Tibial artery (tissue), 4 donors: ENCODE measurements around the gene CEP41.

Experiments
- DNase-seq, 2 donors: peaks; one replicate each; pipeline ENCODE4 v3.0.0-alpha.2; 2019
- H3K27ac ChIP-seq, 2 donors: fragments of 200-600 bp; sonication (generic) in 1 of 2; 1 replicate in 1 of 2; 2 replicates in 1 of 2; pipeline ENCODE4 v1.5.1; 2018 to 2019; ENCODE audit warnings: mild to moderate bottlenecking in 1 of 2
- H3K27me3 ChIP-seq, 2 donors: fragments of 200-600 bp; sonication (generic) in 1 of 2; one replicate each; pipeline versions ENCODE4 v1.5.1 to v1.6.0; 2016 to 2019
- H3K36me3 ChIP-seq, 3 donors: fragments of 200-600 bp; sonication (generic) in 2 of 3; one replicate each; pipeline ENCODE4 v1.5.1; 2016 to 2019; ENCODE audit warnings: mild to moderate bottlenecking in 2 of 3
- H3K4me1 ChIP-seq, 4 donors: fragments of 200-600 bp; sonication (generic) in 2 of 4; 1 replicate in 3 of 4; 2 replicates in 1 of 4; pipeline ENCODE4 v1.5.1; 2016 to 2019
- H3K4me3 ChIP-seq, 2 donors: fragments of 200-600 bp; sonication (generic) in 1 of 2; 1 replicate in 1 of 2; 2 replicates in 1 of 2; pipeline ENCODE4 v1.5.1; 2018 to 2019; ENCODE audit warnings: mild to moderate bottlenecking in 2 of 2
- H3K9me3 ChIP-seq, 3 donors: fragments of 200-600 bp; sonication (generic) in 1 of 3; one replicate each; pipeline ENCODE4 v1.5.1; 2016 to 2019
- intact Hi-C: fragments of 100-400 bp; cut with DNase I; formaldehyde crosslinking; loops from one replicate; pipeline ENCODE4 v1.15.0; 2023; ENCODE audit warnings: low total_unique reads
- TF ChIP-seq, protein P1 (sequence below), 2 experiments: fragments of 200-600 bp in 1 of 2; fragments of 450-650 bp in 1 of 2; IDR thresholded peaks; one replicate each; pipeline ENCODE4 v1.5.1; 2017 to 2019; ENCODE audit warnings: antibody characterized with exemption in 2 of 2, mild to moderate bottlenecking in 1 of 2, moderate library complexity in 1 of 2

The CEP41 gene

DNA sequence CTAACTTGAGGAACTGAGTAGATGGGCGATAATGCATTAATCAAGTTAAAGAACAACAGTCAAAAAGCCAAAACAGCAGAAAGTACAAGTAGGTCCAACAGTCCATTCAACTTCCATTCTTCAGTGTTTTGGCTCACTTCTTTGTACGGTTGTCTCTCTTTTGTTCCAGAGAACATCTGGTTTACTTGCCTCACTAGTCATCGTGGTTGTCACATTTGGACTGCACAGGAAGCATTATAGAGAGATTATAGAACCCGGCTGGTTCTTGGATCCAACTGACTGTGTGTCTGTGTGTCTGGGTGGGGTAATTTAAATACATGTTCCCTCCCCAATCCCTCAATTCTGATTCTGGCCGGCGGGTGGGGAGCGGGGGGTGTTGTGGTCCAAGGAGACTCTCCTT, 1.8 kb upstream of the CEP41 start:
- H3K9me3 ChIP-seq: peaks cover 0 to 2% (median 0%) of the 10 kb centered on the region in 3 donors
- H3K27ac ChIP-seq: no peak overlapping the region
- intact Hi-C loops: loop anchor here (5.0 kb wide), 1 partner anchor 145 kb away; no protein-coding TSS in a partner anchor
- H3K36me3 ChIP-seq: no peaks in the 10 kb centered on the region
- H3K27me3 ChIP-seq: no peaks in the 10 kb centered on the region
- no peak for DNase-seq
- TF ChIP-seq, protein P1, sequence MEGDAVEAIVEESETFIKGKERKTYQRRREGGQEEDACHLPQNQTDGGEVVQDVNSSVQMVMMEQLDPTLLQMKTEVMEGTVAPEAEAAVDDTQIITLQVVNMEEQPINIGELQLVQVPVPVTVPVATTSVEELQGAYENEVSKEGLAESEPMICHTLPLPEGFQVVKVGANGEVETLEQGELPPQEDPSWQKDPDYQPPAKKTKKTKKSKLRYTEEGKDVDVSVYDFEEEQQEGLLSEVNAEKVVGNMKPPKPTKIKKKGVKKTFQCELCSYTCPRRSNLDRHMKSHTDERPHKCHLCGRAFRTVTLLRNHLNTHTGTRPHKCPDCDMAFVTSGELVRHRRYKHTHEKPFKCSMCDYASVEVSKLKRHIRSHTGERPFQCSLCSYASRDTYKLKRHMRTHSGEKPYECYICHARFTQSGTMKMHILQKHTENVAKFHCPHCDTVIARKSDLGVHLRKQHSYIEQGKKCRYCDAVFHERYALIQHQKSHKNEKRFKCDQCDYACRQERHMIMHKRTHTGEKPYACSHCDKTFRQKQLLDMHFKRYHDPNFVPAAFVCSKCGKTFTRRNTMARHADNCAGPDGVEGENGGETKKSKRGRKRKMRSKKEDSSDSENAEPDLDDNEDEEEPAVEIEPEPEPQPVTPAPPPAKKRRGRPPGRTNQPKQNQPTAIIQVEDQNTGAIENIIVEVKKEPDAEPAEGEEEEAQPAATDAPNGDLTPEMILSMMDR (IDR thresholded peaks at IDR 0.05): no peak
- H3K4me1 ChIP-seq: peaks cover 0 to 14% (median 5%) of the 10 kb centered on the region in 4 donors
- H3K4me3 ChIP-seq: no peak overlapping the region

DNA sequence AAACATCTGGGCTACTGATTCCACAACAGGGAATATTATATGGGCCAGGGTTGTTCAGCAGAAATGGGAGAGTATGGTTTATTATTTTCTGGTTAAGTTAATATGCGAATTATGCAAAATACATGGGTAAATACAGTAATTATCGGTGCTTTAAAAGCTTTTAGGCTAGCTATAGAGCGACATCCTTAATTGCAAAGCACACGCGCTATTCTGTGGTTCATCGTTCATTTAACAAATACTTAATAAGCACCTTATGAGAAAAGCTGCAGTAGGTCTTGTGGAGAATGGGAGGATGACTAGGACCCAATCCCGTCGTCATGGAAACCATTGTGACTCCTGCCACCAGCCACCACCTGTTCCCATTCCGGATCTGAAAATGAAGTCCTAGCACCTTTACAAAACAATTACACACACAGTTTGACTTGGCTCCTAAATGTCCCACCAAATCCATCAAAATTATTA, 623 bp upstream of the CEP41 start:
- H3K36me3 ChIP-seq: no peaks in the 10 kb centered on the region
- intact Hi-C loops: loop anchor here (5.0 kb wide), 1 partner anchor 144 kb away; no protein-coding TSS in a partner anchor
- peaks cover 0 to 14% (median 5%) of the 10 kb centered on the region in 4 donors for H3K4me1 ChIP-seq
- peak overlapping the region; percentile 81 for H3K27ac ChIP-seq
- TF ChIP-seq, protein P1 (IDR thresholded peaks at IDR 0.05): no peak
- peak overlapping the region; percentile 66 to 85 for H3K4me3 ChIP-seq
- H3K27me3 ChIP-seq: no peaks in the 10 kb centered on the region
- DNase-seq: no peak
- no peaks in the 10 kb centered on the region for H3K9me3 ChIP-seq

DNA sequence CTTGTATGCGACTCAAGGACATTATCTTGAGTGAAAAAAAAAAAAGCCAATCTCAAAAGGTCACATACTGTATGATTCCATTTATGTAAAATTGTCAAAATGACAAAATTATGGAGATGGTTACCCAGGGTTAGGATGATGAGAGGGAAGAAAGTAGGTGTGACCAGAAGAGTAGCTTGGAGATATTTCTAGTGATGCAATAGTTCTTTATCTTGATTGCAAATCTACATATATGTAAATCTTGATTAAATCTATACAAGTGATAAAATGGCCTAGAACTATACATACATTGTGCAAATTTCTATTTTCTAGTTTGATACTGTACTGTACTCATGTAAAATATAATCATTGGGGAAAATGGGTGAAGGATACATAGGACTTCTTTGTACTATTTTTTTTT, 4.6 kb downstream of the CEP41 start:
- intact Hi-C loops: no loop called here
- Histone ChIP-seq H3K4me1 (peaks cover 0 to 10% (median 4%) of the 10 kb centered on the region in 4 donors), H3K27me3 (no peaks in the 10 kb centered on the region), H3K9me3 (no peaks in the 10 kb centered on the region), H3K4me3 (no peak overlapping the region), H3K27ac (no peak overlapping the region), H3K36me3 (no peaks in the 10 kb centered on the region)
- TF ChIP-seq, protein P1 (IDR thresholded peaks at IDR 0.05): no peak
- DNase-seq: no peak

DNA sequence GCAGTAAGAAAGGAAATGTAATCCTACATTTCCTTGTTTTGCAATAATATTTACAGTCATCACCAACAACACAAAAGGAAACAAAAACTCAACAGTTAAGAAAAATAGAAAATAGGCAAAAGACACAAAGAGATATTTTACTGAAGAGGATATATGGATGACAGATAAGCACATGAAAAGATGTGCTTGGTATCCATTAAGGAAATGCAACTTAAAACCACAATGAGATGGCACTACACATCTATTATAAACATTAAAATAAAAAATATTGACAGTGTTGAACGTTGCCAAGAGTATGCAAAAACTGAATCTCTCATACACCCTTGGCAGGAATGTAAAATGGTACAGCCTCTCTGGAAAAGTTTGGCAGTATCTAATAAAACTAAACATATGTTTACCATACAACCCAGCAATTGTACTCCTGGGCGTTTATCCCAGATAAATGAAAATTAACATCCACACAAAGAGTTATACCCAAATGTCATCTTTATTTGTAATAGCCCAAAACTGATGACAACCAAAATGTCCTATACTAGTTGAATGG, 5.4 kb downstream of the CEP41 start:
- Histone ChIP-seq H3K27ac (no peak overlapping the region), H3K27me3 (no peaks in the 10 kb centered on the region), H3K4me3 (no peak overlapping the region), H3K4me1 (peaks cover 0 to 13% (median 12%) of the 10 kb centered on the region in 4 donors), H3K36me3 (no peaks in the 10 kb centered on the region), H3K9me3 (no peaks in the 10 kb centered on the region)
- intact Hi-C loops: no loop called here
- DNase-seq: no peak
- TF ChIP-seq, protein P1 (IDR thresholded peaks at IDR 0.05): no peak

DNA sequence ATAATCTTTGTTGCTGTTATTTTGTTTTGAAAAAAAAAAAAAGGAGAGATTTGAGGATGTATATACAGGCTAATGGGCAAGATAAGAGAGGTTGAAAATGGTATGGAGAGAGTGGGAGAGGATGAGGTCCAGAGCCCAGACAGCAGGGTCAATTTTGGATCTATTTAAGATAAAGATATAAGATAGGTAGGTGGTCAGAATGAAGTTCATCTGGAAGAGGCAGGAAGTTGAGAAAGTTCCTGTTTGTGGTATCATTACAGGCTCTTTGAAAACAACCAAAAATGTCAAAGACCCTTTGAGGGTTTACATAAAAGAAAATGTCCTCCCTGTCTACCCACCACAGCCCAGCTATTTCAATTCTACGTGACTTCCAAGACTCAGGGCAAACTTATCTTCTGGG, 7.5 kb downstream of the CEP41 start:
- Histone ChIP-seq H3K36me3 (no peaks in the 10 kb centered on the region), H3K27me3 (no peaks in the 10 kb centered on the region), H3K9me3 (no peaks in the 10 kb centered on the region), H3K4me1 (peaks cover 0 to 23% (median 11%) of the 10 kb centered on the region in 4 donors), H3K4me3 (no peak overlapping the region), H3K27ac (no peak overlapping the region)
- intact Hi-C loops: no loop called here
- DNase-seq: no peak
- TF ChIP-seq, protein P1 (IDR thresholded peaks at IDR 0.05): no peak
